ENCODE measurements around the gene TMEM151B.

DNA sequence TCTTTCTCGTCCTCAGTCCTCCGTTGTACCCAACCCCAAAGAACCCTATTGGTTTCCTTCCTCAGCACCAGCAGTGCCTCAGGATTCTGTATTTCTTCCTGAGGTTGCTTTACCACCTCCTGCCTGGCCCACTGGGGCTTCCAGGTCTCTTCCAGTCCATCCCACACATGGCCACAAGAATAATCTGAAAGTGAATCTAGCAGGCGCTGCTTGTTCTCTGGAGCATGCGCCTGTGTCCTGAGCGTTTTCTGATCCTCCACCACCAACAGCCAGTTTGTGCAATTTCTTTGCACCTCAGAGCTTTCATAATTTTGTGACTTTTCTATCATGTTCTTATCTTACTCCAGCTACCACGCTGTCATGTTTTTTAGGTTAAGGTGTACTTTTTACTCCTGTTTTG lies 35.0 kb upstream of the TMEM151B start:
- TF ChIP-seq POLR2A (IDR thresholded peaks at IDR 0.05; ENCODE audit: low read length) (peak; percentile 20), GATA1 (IDR thresholded peaks at IDR 0.05; ENCODE audit: low read depth, low read length) (no peak)

Measured in erythroblast (primary cell).